SIG-M5 (cell line): Measurements from ENCODE around the gene WNT9A.

Experiments used
- DNase-seq: peaks from one replicate; lab custom pipeline; 2025; lab: John Stamatoyannopoulos, UW

WNT9A gene

GRCh38 chr1:227954163-227954850 lies 6.6 kb upstream of the WNT9A start:
- no peak for DNase-seq

GRCh38 chr1:227953022-227953412 lies 5.3 kb upstream of the WNT9A start:
- DNase-seq: no peak

GRCh38 chr1:227952374-227953021 lies 4.8 kb upstream of the WNT9A start:
- no peak for DNase-seq

- DNase-seq: no peak
Measured at GRCh38 chr1:227951624-227952373, 4.1 kb upstream of the WNT9A start.

- no peak for DNase-seq
Measured at GRCh38 chr1:227950735-227951346, 3.1 kb upstream of the WNT9A start.

- DNase-seq: no peak
Measured at GRCh38 chr1:227949954-227950734, 2.4 kb upstream of the WNT9A start.

- DNase-seq: no peak
Measured at GRCh38 chr1:227949341-227949921, 1.7 kb upstream of the WNT9A start.

GRCh38 chr1:227948493-227949260 lies 945 bp upstream of the WNT9A start:
- DNase-seq: no peak

GRCh38 chr1:227947386-227947675 lies 401 bp downstream of the WNT9A start:
- DNase-seq: no peak

GRCh38 chr1:227946624-227947385 lies 927 bp downstream of the WNT9A start:
- no peak for DNase-seq

- no peak for DNase-seq
Measured at GRCh38 chr1:227945891-227946623, 1.7 kb downstream of the WNT9A start.

- DNase-seq: no peak
Measured at GRCh38 chr1:227944931-227945890, 2.5 kb downstream of the WNT9A start.

- DNase-seq: no peak
Measured at GRCh38 chr1:227944090-227944930, 3.4 kb downstream of the WNT9A start.

- no peak for DNase-seq
Measured at GRCh38 chr1:227943381-227944089, 4.2 kb downstream of the WNT9A start.

- DNase-seq: no peak
Measured at GRCh38 chr1:227942716-227943261, 4.9 kb downstream of the WNT9A start.

- DNase-seq: no peak
Measured at GRCh38 chr1:227942021-227942715, 5.6 kb downstream of the WNT9A start.
